Kidney epithelial cell (primary cell): ENCODE results near the gene OLFML1. TPM values are rescaled to one million over a fixed set of nuclear protein-coding genes. Genes with fewer than 3 reads are reported as not detected.

Experiments
- DNase-seq: peaks from one replicate; pipeline ENCODE4 v3.0.0-alpha.2; 2010; ENCODE audit warnings: low read depth
- H3K27me3 ChIP-seq: 2 replicates; pipeline ENCODE4 v1.6.0; 2011; ENCODE audit warnings: low read length; ENCODE audit not compliant: control insufficient read depth, insufficient read depth
- H3K36me3 ChIP-seq: 2 replicates; pipeline ENCODE4 v1.5.1; 2011; ENCODE audit warnings: low read length; ENCODE audit not compliant: control insufficient read depth, insufficient read depth
- H3K4me3 ChIP-seq: 2 replicates; pipeline ENCODE4 v1.5.1; 2011; ENCODE audit warnings: low read depth, mild to moderate bottlenecking, control low read depth, low read length
- total RNA-seq: library from RNA; depleted of rRNA; stranded (reverse); fragments of >200 nt; gene quantifications from 2 replicates; pipeline ENCODE4 v1.2.3, GENCODE V29; 2015
- TF ChIP-seq, protein P1 (sequence below): IDR thresholded peaks from 2 replicates; pipeline ENCODE4 v1.5.1; 2011; ENCODE audit warnings: mild to moderate bottlenecking, moderate library complexity, low read length, control low read depth, inconsistent platforms; ENCODE audit not compliant: insufficient read depth, poor library complexity, severe bottlenecking

Gene OLFML1
- total RNA-seq, 1 donor from 2014 or later: not detected

- Histone ChIP-seq H3K4me3 (no peak overlapping the region), H3K36me3 (no peaks in the 10 kb centered on the region), H3K27me3 (no peaks in the 10 kb centered on the region)
- TF ChIP-seq, protein P1, sequence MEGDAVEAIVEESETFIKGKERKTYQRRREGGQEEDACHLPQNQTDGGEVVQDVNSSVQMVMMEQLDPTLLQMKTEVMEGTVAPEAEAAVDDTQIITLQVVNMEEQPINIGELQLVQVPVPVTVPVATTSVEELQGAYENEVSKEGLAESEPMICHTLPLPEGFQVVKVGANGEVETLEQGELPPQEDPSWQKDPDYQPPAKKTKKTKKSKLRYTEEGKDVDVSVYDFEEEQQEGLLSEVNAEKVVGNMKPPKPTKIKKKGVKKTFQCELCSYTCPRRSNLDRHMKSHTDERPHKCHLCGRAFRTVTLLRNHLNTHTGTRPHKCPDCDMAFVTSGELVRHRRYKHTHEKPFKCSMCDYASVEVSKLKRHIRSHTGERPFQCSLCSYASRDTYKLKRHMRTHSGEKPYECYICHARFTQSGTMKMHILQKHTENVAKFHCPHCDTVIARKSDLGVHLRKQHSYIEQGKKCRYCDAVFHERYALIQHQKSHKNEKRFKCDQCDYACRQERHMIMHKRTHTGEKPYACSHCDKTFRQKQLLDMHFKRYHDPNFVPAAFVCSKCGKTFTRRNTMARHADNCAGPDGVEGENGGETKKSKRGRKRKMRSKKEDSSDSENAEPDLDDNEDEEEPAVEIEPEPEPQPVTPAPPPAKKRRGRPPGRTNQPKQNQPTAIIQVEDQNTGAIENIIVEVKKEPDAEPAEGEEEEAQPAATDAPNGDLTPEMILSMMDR: no peak
- DNase-seq: no peak
Observed at GRCh38 chr11:7495882-7496551, 10.7 kb downstream of the OLFML1 start.

GRCh38 chr11:7498193-7498592 lies 12.9 kb downstream of the OLFML1 start:
- H3K27me3 ChIP-seq: no peaks in the 10 kb centered on the region
- no peak overlapping the region for H3K4me3 ChIP-seq
- no peaks in the 10 kb centered on the region for H3K36me3 ChIP-seq
- no peak for DNase-seq
- TF ChIP-seq, protein P1: no peak

DNA sequence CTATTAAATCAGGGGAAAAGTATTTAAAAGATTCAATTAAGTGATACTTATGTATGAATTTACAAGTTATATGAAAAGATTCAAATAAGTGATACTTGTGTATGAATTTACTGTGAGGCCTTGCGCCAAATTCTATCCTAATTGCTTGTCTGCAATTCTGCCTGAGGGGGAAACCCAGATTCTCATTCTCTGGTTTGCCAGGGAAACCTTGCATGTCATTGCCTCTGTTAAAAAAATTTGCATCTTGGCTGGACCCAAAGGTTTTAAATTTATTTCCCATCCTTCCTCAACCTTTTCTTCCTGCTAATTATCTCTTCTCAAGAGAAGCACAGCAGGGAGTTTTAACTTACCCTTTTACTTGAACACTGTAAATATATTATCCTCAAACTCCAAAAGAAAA lies 13.8 kb downstream of the OLFML1 start:
- no peaks in the 10 kb centered on the region for H3K36me3 ChIP-seq
- DNase-seq: no peak
- no peaks in the 10 kb centered on the region for H3K27me3 ChIP-seq
- H3K4me3 ChIP-seq: no peak overlapping the region
- TF ChIP-seq, protein P1: no peak

GRCh38 chr11:7500251-7500650 lies 14.9 kb downstream of the OLFML1 start:
- TF ChIP-seq, protein P1: no peak
- Histone ChIP-seq H3K27me3 (no peaks in the 10 kb centered on the region), H3K36me3 (no peaks in the 10 kb centered on the region), H3K4me3 (no peak overlapping the region)
- no peak for DNase-seq

DNA sequence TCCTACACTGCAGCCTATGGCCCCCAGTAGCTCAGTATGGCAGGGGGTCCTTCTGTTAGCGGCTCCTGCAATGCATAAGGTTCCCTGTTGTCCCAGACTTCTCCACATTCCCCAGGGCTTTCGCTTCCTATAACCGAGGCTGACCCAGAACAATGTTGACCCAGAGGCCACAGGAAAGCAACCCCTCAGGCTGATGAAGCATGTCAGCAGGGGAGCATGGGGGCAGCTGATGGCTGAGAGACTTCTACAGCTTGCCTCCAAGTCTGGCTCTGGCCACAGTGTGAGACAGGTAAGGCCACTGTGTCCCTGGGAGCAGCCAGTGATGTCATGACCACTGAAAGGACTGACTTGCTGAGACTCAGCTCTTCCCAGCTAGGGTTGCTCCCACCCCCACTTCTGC lies 15.9 kb downstream of the OLFML1 start:
- no peak for DNase-seq
- H3K27me3 ChIP-seq: no peaks in the 10 kb centered on the region
- TF ChIP-seq, protein P1: no peak
- H3K36me3 ChIP-seq: no peaks in the 10 kb centered on the region
- H3K4me3 ChIP-seq: no peak overlapping the region

GRCh38 chr11:7501894-7502293 lies 16.6 kb downstream of the OLFML1 start:
- DNase-seq: no peak
- H3K27me3 ChIP-seq: no peaks in the 10 kb centered on the region
- H3K4me3 ChIP-seq: no peak overlapping the region
- TF ChIP-seq, protein P1: no peak
- no peaks in the 10 kb centered on the region for H3K36me3 ChIP-seq
